HUDEP-2 (cell line): Measurements from ENCODE around the gene EIF2S3B.

Source experiments
- DNase-seq, 76 experiments: peaks; one replicate each; lab custom pipeline; 2025; ENCODE audit not compliant: unreplicated experiment in 76 of 76; lab: John Stamatoyannopoulos, UW

The EIF2S3B gene

GRCh38 chr12:10553148-10553547, 47.5 kb downstream of the EIF2S3B start:
- no peak for DNase-seq

DNA sequence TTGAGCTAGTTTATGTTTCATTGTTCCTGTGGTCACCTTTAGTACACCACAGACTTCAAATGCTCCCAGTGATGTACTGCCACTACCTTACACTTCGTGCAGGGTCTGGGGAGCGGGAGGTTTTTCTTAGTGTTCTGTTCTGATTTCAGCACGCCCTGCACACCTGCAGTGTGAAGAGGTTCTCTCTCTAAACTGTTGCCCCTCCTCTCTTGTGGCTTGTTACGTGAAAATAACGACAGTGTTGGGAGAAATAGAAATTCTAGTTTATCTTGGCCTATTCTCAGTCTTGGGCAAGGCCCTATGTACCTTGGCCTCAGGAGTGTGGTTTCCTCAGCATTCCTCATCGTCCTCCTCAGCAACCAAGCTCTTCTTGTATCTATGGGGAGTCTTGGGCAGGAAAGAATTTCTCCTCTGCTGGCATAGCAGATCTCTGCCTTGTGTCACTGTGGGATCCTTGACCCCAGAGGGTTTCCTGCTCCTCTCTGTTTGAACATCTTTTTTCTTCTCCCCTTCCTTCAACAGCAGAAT, 48.6 kb downstream of the EIF2S3B start:
- DNase-seq: no peak

DNA sequence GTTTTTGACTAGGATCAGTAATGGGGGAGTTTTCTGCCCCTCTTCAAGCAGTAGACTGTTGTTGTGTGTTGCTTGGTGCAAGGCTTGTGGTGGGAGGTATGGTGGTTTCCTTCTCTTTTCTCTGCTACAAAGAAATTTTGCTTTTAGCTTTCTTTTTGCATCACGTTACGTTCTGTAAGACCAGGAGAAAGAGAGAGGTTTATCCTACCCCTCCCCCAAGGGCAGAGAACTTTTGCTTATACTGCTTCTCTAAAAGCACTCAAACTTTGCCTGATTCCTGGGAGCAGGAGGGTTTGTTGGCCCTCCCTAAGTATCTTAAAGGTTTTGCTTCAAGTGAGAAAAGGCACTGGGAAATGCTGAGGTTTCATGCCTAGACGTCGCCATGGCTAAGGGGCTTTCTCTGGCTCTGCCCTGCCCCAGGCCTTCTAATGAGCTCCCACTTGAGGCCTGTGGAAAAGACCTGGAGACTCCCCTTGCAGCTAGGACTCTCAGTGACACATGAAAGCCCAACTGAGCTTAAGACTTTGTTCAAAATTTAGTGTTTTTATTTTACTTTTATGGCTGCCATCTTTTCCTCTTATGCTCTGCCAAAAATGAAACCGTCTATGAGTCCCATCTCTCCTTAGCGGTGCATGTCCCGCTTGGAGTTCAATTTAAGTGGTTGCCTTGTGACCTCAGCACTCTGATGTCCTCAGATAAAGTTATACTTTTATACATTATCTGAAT, 49.2 kb downstream of the EIF2S3B start:
- DNase-seq: no peak

DNA sequence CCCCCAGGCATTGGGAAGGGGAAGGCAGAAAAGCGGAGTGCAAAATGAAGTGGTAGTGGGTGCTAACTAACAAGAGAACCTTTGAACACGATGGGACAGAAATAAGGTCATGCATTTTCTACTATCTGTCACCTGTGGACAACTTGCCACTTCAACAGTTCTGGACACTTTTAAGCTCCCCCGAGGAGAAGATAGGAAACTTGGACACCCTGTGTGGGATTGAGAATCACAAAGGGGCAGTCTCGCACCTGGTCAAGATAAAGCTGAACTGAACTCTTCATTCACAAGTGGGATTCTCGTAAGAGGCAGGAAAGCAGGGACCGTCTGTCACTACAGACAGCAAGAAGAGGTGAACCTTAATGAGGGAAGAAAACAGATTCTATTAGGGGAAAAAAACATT, 51.6 kb downstream of the EIF2S3B start:
- no peak for DNase-seq

GRCh38 chr12:10557766-10558165, 52.1 kb downstream of the EIF2S3B start:
- DNase-seq: no peak
